Nephron progenitor cell (in vitro differentiated cells): ENCODE data around the gene TMEM106A.
"Not testable (repeated sequence)": the region's sequence is repeated elsewhere in the genome, so short reads cannot be mapped to it uniquely, and the experiment has no call there.

ENCODE experiments used
- DNase-seq: peaks from one replicate; pipeline ENCODE4 v3.0.0; 2021
- H3K27ac Mint-ChIP-seq: 2 replicates; pipeline ENCODE4 v1.8.0; 2021; ENCODE audit warnings: mild to moderate bottlenecking, moderate library complexity, mixed read lengths
- H3K27me3 Mint-ChIP-seq: 2 replicates; pipeline ENCODE4 v1.8.0; 2021; ENCODE audit warnings: mild to moderate bottlenecking, low read depth, mixed read lengths; ENCODE audit not compliant: poor library complexity
- H3K36me3 Mint-ChIP-seq: 2 replicates; pipeline ENCODE4 v1.8.0; 2021; ENCODE audit warnings: low read depth, mixed read lengths
- H3K4me1 Mint-ChIP-seq: 2 replicates; pipeline ENCODE4 v1.8.0; 2021; ENCODE audit warnings: mixed read lengths
- H3K4me3 Mint-ChIP-seq: 2 replicates; pipeline ENCODE4 v1.8.0; 2021; ENCODE audit warnings: mild to moderate bottlenecking, moderate library complexity, mixed read lengths
- H3K9me3 Mint-ChIP-seq: 2 replicates; pipeline ENCODE4 v1.8.0; 2021; ENCODE audit warnings: mild to moderate bottlenecking, moderate library complexity, mixed read lengths
- TF ChIP-seq, protein P1 (sequence below): fragments of 200-600 bp; sonication (generic); IDR thresholded peaks from 2 replicates; pipeline ENCODE4 v1.5.0; 2021; ENCODE audit warnings: antibody characterized with exemption

The TMEM106A gene, protein sequence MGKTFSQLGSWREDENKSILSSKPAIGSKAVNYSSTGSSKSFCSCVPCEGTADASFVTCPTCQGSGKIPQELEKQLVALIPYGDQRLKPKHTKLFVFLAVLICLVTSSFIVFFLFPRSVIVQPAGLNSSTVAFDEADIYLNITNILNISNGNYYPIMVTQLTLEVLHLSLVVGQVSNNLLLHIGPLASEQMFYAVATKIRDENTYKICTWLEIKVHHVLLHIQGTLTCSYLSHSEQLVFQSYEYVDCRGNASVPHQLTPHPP

DNA sequence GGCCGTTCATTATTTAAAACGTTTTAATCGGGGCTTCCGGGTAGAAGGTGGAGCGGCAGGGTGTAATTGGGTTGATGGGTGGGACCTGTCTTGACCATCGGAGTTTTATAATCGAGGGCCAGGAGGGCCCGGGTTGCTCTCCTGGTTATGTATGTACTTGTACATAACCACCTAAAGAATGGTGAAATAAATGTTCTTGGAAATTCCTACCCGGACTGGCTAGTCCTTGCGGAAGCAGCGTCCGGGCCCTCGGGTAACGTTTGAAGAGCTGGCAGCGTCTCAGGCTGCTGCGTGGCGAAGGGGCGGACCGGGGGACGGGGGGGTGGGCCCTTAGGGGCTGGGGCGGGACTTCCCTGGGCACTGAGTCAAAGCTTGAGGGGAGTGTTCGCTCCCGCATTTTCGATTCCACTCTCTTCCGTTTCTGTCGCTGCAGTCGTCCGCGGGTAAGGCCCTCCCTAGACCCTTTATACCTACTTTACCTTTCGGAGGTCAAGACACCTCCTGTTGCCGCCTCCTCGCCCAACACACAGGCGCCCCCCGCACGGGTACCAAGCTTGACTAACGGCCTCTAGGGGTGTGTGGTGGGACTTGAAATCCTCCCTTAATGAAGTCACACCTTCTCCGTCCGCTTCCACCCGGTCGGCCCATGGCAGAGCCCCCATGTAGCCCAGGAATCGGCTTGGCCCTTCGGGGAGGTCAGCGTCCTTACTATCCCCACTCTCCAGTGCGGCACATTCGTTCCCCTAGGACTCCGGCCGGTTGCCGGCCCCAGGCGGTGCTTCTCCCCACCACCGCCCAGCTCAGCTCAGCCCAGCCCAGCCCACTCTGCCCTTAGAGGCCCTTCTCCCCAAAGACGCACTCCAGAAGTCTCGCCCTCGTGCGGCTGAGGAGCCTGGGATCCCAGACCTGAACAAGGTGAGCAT, at the start of gene TMEM106A:
TMEM106A (plus strand) TSS at position 396 of the 923 bp plus-strand sequence. CDS start 1,167 bp downstream, outside the sequence.
- H3K4me1 Mint-ChIP-seq = peaks cover 29% of the 10 kb centered on the region
- peak within 1 kb of the TSS; percentile 94 for H3K4me3 Mint-ChIP-seq
- TF ChIP-seq, protein P1, sequence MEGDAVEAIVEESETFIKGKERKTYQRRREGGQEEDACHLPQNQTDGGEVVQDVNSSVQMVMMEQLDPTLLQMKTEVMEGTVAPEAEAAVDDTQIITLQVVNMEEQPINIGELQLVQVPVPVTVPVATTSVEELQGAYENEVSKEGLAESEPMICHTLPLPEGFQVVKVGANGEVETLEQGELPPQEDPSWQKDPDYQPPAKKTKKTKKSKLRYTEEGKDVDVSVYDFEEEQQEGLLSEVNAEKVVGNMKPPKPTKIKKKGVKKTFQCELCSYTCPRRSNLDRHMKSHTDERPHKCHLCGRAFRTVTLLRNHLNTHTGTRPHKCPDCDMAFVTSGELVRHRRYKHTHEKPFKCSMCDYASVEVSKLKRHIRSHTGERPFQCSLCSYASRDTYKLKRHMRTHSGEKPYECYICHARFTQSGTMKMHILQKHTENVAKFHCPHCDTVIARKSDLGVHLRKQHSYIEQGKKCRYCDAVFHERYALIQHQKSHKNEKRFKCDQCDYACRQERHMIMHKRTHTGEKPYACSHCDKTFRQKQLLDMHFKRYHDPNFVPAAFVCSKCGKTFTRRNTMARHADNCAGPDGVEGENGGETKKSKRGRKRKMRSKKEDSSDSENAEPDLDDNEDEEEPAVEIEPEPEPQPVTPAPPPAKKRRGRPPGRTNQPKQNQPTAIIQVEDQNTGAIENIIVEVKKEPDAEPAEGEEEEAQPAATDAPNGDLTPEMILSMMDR = peak; percentile 30
- H3K9me3 Mint-ChIP-seq = no peaks in the 10 kb centered on the region
- peaks cover 33% of the 10 kb centered on the region for H3K36me3 Mint-ChIP-seq
- peak within 1 kb of the TSS; percentile 71 for H3K27ac Mint-ChIP-seq
- H3K27me3 Mint-ChIP-seq = peaks cover 3% of the 10 kb centered on the region
- DNase-seq = peak; percentile 68

DNA sequence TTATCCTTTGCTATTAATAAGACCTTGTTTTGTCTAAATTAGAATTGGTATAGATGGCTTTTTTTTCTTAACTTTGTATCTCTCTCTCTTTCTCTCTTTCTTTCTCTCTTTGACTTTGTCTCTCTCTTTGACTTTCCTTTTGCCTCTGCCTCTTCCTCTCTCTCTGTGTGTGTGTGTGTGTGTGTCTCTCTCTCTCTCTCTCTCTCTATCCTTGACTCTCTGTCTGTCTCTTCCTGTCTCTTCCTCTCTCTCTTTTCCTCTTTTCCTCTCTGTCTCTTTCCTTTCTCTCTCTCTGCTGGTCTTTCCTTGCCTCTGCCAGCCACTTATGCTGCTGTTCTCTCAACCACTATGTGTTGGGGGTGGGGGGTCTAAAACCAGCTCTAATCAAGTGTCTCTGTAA, 45.7 kb upstream of the TMEM106A start:
- H3K27ac Mint-ChIP-seq, DNase-seq: not testable (repeated sequence)

DNA sequence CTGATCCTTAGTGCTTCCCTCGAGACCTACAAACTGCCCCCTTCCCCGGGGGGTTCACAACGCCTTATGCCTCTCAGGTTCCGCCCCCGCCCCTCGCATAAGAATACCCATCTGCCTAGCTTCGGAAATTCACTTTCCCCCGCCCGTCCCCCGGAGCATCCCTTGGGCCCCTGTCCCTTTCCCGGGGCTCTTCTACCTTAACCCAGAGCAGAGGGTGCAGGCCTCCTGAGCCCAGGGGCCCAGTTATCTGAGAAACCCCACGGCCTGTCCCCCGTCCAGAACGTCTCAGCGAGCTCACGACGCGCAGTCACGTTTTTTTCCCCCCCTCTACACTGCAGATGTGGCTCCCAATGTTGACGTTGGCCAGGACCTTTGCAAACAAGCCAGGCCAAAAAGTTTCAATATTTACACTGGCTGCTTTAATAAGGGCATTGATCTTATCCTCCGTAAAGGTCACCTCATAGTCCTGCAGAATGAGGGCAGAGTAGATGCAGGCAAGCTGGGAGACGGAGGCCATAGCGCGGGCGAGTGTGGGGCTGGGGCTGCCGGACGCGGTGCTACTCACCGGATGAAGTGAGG, 42.0 kb upstream of the TMEM106A start:
- H3K27me3 Mint-ChIP-seq = no peaks in the 10 kb centered on the region
- TF ChIP-seq, protein P1 = no peak
- peak; percentile 35 for DNase-seq
- H3K4me1 Mint-ChIP-seq = peaks cover 7% of the 10 kb centered on the region
- H3K9me3 Mint-ChIP-seq = no peaks in the 10 kb centered on the region
- H3K27ac Mint-ChIP-seq = no peak overlapping the region
- peaks cover 11% of the 10 kb centered on the region for H3K36me3 Mint-ChIP-seq
- H3K4me3 Mint-ChIP-seq = no peak overlapping the region

More for the DNA sequence above, 45.7 kb upstream of the TMEM106A start:
- H3K9me3 Mint-ChIP-seq, H3K4me3 Mint-ChIP-seq, H3K4me1 Mint-ChIP-seq, H3K27me3 Mint-ChIP-seq: not testable (repeated sequence)
- H3K36me3 Mint-ChIP-seq = peaks cover 17% of the 10 kb centered on the region

DNA sequence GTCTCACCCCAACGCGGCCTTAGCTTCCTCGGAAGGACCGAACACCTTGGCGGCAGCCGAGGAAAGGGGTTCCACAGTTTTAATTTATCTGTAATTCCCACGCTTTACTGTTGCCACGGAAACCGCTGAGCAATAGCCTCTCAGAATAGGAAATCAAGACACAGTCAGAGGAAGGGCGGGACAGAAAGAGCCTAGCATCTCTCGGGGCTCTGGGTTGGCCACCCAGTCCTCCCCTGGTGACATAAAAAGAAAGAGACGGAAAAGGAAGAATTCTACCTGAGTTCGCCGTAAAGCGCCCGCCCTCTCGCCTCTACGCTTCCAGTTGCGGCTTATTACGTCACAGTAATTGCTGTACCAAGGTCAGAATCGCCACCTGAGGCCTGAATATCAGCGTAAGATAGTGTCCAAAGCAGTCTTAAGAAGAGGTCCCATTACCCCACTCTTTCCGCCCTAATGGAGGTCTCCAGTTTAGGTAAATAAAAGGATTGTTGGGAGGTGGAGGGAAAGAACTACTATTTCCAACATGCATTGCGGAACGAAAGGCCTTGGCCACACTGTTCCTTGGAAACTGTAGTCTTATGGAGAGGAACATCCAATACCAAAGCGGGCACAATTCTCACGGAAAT, 41.4 kb upstream of the TMEM106A start:
- Mint-ChIP-seq H3K27ac (no peak overlapping the region), H3K27me3 (no peaks in the 10 kb centered on the region), H3K36me3 (peaks cover 12% of the 10 kb centered on the region), H3K4me1 (peaks cover 8% of the 10 kb centered on the region), H3K4me3 (no peak overlapping the region), H3K9me3 (no peaks in the 10 kb centered on the region)
- DNase-seq = peak; percentile 71
- TF ChIP-seq, protein P1 = no peak

DNA sequence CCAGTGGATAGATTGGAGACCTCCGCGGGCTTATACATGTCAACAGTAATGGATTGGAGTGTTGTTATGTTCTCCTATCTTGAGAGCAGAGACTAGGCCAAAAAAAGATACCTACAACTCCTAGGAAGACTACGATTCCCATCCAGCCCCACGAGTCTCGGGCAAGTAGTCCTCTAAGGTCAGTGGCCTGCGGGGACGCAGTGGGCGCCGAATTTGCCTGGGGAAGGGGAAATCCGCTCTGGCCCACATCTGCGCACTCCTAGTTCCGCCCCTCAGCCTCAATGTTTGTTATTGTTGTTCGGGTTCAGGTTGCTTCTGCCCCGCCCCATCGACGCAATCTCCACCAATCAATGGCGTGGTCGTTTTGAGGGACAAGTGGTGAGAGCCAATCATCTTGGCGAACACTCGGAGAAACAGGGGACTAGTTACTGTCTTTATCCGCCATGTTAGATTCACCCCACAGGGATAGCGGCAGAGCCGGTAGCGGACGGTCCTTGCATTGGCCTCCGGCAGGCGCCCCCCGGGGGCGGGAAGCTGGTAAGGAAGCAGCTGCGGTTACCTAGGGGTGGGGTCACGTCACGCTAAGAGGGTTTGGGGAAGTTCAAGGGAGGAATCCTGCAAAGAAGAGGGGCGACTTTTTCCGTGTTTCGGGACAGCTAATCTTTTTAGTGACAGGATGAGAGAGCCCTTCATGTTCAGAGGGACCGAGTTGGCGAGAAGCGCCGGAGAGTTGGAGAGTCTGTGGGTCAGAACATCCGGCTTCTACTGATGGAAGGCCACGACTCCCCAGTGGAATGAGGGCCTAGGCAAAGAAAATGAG, 40.7 kb upstream of the TMEM106A start, which contains the start of gene NBR1:
NBR1 (plus strand) TSS at position 449 of the 820 bp plus-strand sequence. CDS start 4,586 bp downstream, outside the sequence.
- peak; percentile 92 for DNase-seq
- Mint-ChIP-seq H3K4me1 (peaks cover 14% of the 10 kb centered on the region), H3K9me3 (no peaks in the 10 kb centered on the region), H3K27ac (peak within 1 kb of the TSS; percentile 47), H3K4me3 (no peak within 1 kb of the TSS), H3K27me3 (no peaks in the 10 kb centered on the region), H3K36me3 (peaks cover 18% of the 10 kb centered on the region)
- TF ChIP-seq, protein P1 = no peak
